Subcutaneous abdominal adipose tissue (tissue), 5 donors: ENCODE data around the gene CAPNS1.
"Not testable (repeated sequence)": the region's sequence is repeated elsewhere in the genome, so short reads cannot be mapped to it uniquely, and the experiment has no call there.

ENCODE experiments used
- H3K27ac ChIP-seq: one replicate; pipeline ENCODE4 v1.7.0; 2013; ENCODE audit warnings: low read depth, mild to moderate bottlenecking, inconsistent platforms, low read length, moderate library complexity
- H3K27me3 ChIP-seq, 5 donors: one replicate each; pipeline ENCODE4 v1.7.0; 2013; ENCODE audit warnings: low read length in 5 of 5, inconsistent platforms in 1 of 5; ENCODE audit not compliant: control insufficient read depth in 5 of 5, insufficient read depth in 4 of 5
- H3K36me3 ChIP-seq, 5 donors: one replicate each; pipeline ENCODE4 v1.7.0; 2013; ENCODE audit warnings: low read length in 5 of 5; ENCODE audit not compliant: control insufficient read depth in 5 of 5, insufficient read depth in 5 of 5
- H3K4me1 ChIP-seq, 5 donors: one replicate each; pipeline ENCODE4 v1.7.0; 2013; ENCODE audit warnings: low read length in 5 of 5, mild to moderate bottlenecking in 3 of 5, moderate library complexity in 1 of 5; ENCODE audit not compliant: control insufficient read depth in 5 of 5, insufficient read depth in 5 of 5
- H3K4me3 ChIP-seq, 5 donors: one replicate each; pipeline ENCODE4 v1.7.0; 2013; ENCODE audit warnings: low read length in 5 of 5, low read depth in 1 of 5
- H3K9ac ChIP-seq, 5 donors: one replicate each; pipeline ENCODE4 v1.7.0; 2013; ENCODE audit warnings: low read length in 5 of 5, mild to moderate bottlenecking in 4 of 5, moderate library complexity in 3 of 5
- H3K9me3 ChIP-seq, 5 donors: one replicate each; pipeline ENCODE4 v1.7.0; 2013; ENCODE audit warnings: low read length in 5 of 5; ENCODE audit not compliant: control insufficient read depth in 5 of 5
- donor health status: healthy.
- donor health status: healthy.
- donor health status: healthy.
- donor health status: healthy.
- donor health status: healthy.

Gene CAPNS1

GRCh38 chr19:36128392-36128736 lies 11.5 kb upstream of the CAPNS1 start:
- no peaks in the 10 kb centered on the region for H3K27me3 ChIP-seq
- no peaks in the 10 kb centered on the region for H3K9me3 ChIP-seq
- peak overlapping the region in 4 of 5 donors; percentile 71 to 78 (median 73) for H3K9ac ChIP-seq
- peak overlapping the region; percentile 84 for H3K27ac ChIP-seq
- peaks cover 0 to 27% (median 18%) of the 10 kb centered on the region in 5 donors for H3K36me3 ChIP-seq
- H3K4me1 ChIP-seq: peaks cover 6 to 28% (median 13%) of the 10 kb centered on the region in 5 donors
- H3K4me3 ChIP-seq: peak overlapping the region; percentile 58 to 75 (median 66)

DNA sequence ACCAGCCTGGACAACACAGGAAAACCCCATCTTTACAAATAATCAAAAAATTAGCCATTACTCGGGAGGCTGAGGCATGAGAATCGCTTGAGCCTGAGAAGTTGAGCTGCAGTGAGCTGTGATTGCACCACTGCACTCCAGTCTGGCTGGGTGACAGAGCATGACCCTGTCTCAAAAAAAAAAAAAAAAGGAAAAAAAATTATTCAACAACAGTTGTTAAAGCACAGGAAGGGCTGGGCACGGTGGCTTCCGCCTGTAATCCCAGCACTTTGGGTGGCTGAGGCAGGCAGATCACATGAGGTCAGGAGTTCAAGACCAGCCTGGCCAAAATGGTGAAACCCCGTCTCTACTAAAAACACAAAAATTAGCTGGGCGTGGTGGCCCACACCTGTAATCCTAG lies 8.6 kb upstream of the CAPNS1 start:
- not testable (repeated sequence) for H3K27me3 ChIP-seq, H3K36me3 ChIP-seq, H3K27ac ChIP-seq, H3K9me3 ChIP-seq, H3K9ac ChIP-seq, H3K4me3 ChIP-seq
- peaks cover 6 to 28% (median 13%) of the 10 kb centered on the region in 5 donors for H3K4me1 ChIP-seq

- H3K9me3 ChIP-seq, H3K36me3 ChIP-seq, H3K27me3 ChIP-seq, H3K4me3 ChIP-seq, H3K9ac ChIP-seq, H3K27ac ChIP-seq: not testable (repeated sequence)
- H3K4me1 ChIP-seq: peaks cover 0 to 22% (median 18%) of the 10 kb centered on the region in 5 donors
Measured at GRCh38 chr19:36134867-36135266, 5.0 kb upstream of the CAPNS1 start.

GRCh38 chr19:36136964-36137686 lies 2.7 kb upstream of the CAPNS1 start:
- Histone ChIP-seq H3K27ac (no peak overlapping the region), H3K36me3 (peaks cover 0 to 4% (median 2%) of the 10 kb centered on the region in 5 donors), H3K4me1 (peaks cover 0 to 25% (median 22%) of the 10 kb centered on the region in 5 donors), H3K4me3 (no peak overlapping the region), H3K9me3 (no peaks in the 10 kb centered on the region), H3K27me3 (no peaks in the 10 kb centered on the region), H3K9ac (peak overlapping the region in 1 of 5 donors; percentile 60)

DNA sequence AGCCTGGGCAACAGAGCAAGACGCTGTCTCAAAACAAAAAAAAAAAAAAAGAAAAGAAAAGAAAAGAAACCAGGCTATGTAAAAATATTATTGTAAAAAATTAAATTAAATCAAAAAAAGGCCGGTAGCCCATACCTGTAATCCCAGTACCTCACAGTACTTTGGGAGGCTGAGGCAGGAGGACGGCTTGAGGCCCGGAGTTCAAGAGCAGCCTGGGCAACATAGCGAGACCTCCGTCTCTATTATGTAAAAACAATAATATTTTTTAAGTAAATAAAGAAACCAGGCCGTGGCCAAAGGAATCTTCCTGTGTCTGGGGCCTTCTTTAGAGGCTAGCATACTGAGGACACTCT lies 770 bp upstream of the CAPNS1 start:
- peak overlapping the region; percentile 89 to 100 (median 100) for H3K9ac ChIP-seq
- peaks cover 0 to 25% (median 22%) of the 10 kb centered on the region in 5 donors for H3K4me1 ChIP-seq
- peak overlapping the region; percentile 82 to 98 (median 95) for H3K4me3 ChIP-seq
- peak overlapping the region; percentile 99 for H3K27ac ChIP-seq
- H3K36me3 ChIP-seq: peaks cover 0 to 16% (median 15%) of the 10 kb centered on the region in 5 donors
- no peaks in the 10 kb centered on the region for H3K27me3 ChIP-seq
- no peaks in the 10 kb centered on the region for H3K9me3 ChIP-seq

DNA sequence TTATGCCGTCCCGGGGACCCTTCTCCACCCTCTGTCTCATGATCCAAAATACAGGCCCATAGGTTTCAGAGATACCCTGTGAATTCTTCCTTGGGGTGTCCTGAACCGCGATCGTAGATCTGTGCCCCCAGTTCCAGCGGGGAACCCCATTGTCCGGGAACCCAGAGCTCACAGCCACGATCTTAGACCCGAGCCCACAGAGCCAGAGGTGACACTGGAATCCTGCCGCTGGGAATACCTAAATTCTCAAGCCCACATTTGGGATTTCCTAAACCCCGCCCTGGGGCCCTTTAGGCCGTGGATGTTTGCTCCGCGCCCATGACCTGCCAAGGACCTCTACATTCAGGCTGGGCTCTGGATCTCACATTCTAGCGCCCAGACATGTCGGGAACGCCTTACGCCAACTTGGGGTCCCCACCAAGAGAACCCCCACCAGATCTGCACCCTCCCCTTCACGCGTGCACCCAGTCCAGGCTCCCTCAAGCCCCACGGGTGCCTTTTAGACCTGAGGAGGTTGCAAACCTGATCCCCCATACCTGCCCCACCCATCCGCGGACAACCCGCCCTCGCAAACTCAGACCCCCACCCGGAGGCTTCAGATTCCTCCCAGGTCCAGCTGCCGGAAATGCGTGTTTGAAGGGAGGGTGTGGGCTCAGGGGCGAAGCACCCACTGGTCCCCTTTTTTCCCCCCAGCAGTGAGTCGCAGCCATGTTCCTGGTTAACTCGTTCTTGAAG lies 605 bp downstream of the CAPNS1 start:
- H3K36me3 ChIP-seq: peaks cover 3 to 30% (median 28%) of the 10 kb centered on the region in 5 donors
- H3K9ac ChIP-seq: peak overlapping the region; percentile 99 to 100 (median 100)
- H3K9me3 ChIP-seq: no peaks in the 10 kb centered on the region
- H3K27me3 ChIP-seq: no peaks in the 10 kb centered on the region
- peak overlapping the region; percentile 99 for H3K27ac ChIP-seq
- peak overlapping the region; percentile 87 to 99 (median 97) for H3K4me3 ChIP-seq
- peaks cover 0 to 25% (median 22%) of the 10 kb centered on the region in 5 donors for H3K4me1 ChIP-seq

- Histone ChIP-seq H3K9me3 (no peaks in the 10 kb centered on the region), H3K4me1 (peaks cover 0 to 25% (median 22%) of the 10 kb centered on the region in 5 donors), H3K4me3 (peak overlapping the region in 4 of 5 donors; percentile 50 to 99 (median 96)), H3K27me3 (no peaks in the 10 kb centered on the region), H3K36me3 (peaks cover 3 to 38% (median 36%) of the 10 kb centered on the region in 5 donors), H3K9ac (peak overlapping the region in 2 of 5 donors; percentile 2 to 37), H3K27ac (peak overlapping the region; percentile 99)
Measured at GRCh38 chr19:36141039-36141927, 1.4 kb downstream of the CAPNS1 start.

DNA sequence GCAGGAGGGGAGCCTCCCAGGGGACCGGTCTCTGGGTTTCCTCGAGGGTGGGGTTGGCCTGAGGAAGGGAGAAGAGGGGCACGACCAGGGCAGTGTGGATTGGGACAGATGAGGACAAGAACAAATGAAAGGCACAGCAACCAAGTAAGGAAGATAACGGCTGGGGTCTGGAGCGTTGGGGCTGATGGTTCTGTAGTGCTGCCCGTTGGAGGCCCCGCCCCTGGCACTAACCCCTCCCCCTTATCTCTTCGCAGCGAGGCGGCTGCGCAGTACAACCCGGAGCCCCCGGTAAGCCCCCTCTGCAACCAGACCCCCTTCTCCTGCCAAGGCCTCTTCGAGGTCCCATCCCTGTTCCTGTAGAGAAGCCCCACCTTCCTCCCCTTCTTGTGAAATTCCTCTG lies 2.2 kb downstream of the CAPNS1 start:
- H3K4me3 ChIP-seq: no peak overlapping the region
- no peak overlapping the region for H3K9ac ChIP-seq
- peak overlapping the region; percentile 57 for H3K27ac ChIP-seq
- H3K27me3 ChIP-seq: no peaks in the 10 kb centered on the region
- H3K36me3 ChIP-seq: peaks cover 4 to 45% (median 43%) of the 10 kb centered on the region in 5 donors
- H3K4me1 ChIP-seq: peaks cover 0 to 22% (median 17%) of the 10 kb centered on the region in 5 donors
- H3K9me3 ChIP-seq: no peaks in the 10 kb centered on the region

DNA sequence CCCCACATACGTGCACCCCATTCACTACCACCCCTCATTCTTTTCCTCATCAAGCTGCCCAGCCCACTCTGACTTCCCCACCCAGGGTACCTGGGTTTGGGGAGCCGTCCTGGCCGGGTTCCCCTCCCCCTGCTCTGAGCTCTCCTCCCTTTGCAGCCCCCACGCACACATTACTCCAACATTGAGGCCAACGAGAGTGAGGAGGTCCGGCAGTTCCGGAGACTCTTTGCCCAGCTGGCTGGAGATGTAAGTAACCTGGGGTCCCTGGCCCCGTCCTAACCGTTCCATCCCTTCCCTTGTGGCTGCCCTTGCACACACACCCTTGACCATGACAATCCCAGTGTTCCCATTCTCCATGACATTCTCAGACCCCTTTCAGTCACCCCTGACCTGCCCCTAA lies 2.6 kb downstream of the CAPNS1 start:
- no peak overlapping the region for H3K4me3 ChIP-seq
- no peaks in the 10 kb centered on the region for H3K9me3 ChIP-seq
- H3K9ac ChIP-seq: no peak overlapping the region
- H3K36me3 ChIP-seq: peaks cover 5 to 48% (median 47%) of the 10 kb centered on the region in 5 donors
- H3K4me1 ChIP-seq: peaks cover 0 to 22% (median 15%) of the 10 kb centered on the region in 5 donors
- H3K27me3 ChIP-seq: no peaks in the 10 kb centered on the region
- no peak overlapping the region for H3K27ac ChIP-seq
